H1 (cell line): ENCODE data around the gene PID1. TPM values are rescaled to one million over a fixed set of nuclear protein-coding genes. Genes with fewer than 3 reads are reported as not detected.

Source experiments
- CTCF ChIA-PET: fragments of 300-600 bp; sonication (Branson Sonifier 250); formaldehyde crosslinking; loops from one replicate; lab custom pipeline; 2021; ENCODE audit not compliant: partially characterized antibody; lab: Charles Lee
- POLR2A ChIA-PET: fragments of 300-600 bp; sonication (Branson Sonifier 250); formaldehyde crosslinking; loops from one replicate; lab custom pipeline; 2021; ENCODE audit warnings: inconsistent platforms; ENCODE audit not compliant: partially characterized antibody; lab: Charles Lee
- DNase-seq, 2 experiments: peaks; one replicate each; pipeline versions ENCODE4 v3.0.0 to v3.0.0-alpha.2; 2010 to 2022; ENCODE audit warnings: low spot score in 2 of 2, low read depth in 1 of 2, mixed read lengths in 1 of 2
- FAIRE-seq: peaks from 2 replicates; lab custom pipeline; 2011; peaks lifted over from hg19 to GRCh38; lab: Jason Lieb, UNC
- H2AFZ ChIP-seq: 2 replicates; pipeline ENCODE4 v1.8.1; 2012; ENCODE audit warnings: low read length, inconsistent platforms
- H2AK5ac ChIP-seq: 2 replicates; pipeline ENCODE4 v1.6.1; 2013; ENCODE audit warnings: low read depth, low read length
- H2BK120ac ChIP-seq: replicated peaks from 2 replicates; pipeline ENCODE3; 2013; ENCODE audit warnings: low read depth, low read length, inconsistent platforms
- H2BK12ac ChIP-seq: 2 replicates; pipeline ENCODE4 v1.6.1; 2013; ENCODE audit warnings: low read depth, low read length
- H2BK15ac ChIP-seq: 2 replicates; pipeline ENCODE4 v1.6.1; 2013; ENCODE audit warnings: low read length
- H2BK20ac ChIP-seq: 2 replicates; pipeline ENCODE4 v1.6.1; 2013; ENCODE audit warnings: low read length
- H2BK5ac ChIP-seq: 2 replicates; pipeline ENCODE4 v1.6.1; 2013; ENCODE audit warnings: low read depth, low read length
- H3K14ac ChIP-seq: 2 replicates; pipeline ENCODE4 v1.6.1; 2013; ENCODE audit warnings: inconsistent platforms; ENCODE audit not compliant: insufficient read length
- H3K18ac ChIP-seq: 2 replicates; pipeline ENCODE4 v1.6.1; 2013; ENCODE audit warnings: low read length; ENCODE audit errors: extremely low read depth
- H3K23ac ChIP-seq: 2 replicates; pipeline ENCODE4 v1.6.1; 2013; ENCODE audit warnings: inconsistent platforms; ENCODE audit not compliant: insufficient read length
- H3K23me2 ChIP-seq: 2 replicates; pipeline ENCODE4 v1.6.1; 2013; ENCODE audit warnings: low read depth, low read length
- H3K27ac ChIP-seq: 2 replicates; pipeline ENCODE4 v1.6.1; 2011; ENCODE audit warnings: low read depth, low read length, inconsistent platforms
- H3K27me3 ChIP-seq, 4 experiments: replicated peaks in 1 of 4; 1 replicate in 1 of 4; 2 replicates in 3 of 4; pipeline versions ENCODE4 v1.6.1 to v1.8.1; 2011 to 2013; ENCODE audit warnings: low read length in 3 of 4, mild to moderate bottlenecking in 3 of 4, inconsistent platforms in 2 of 4, mixed read lengths in 2 of 4, moderate library complexity in 1 of 4; ENCODE audit not compliant: control insufficient read depth in 3 of 4, insufficient read depth in 3 of 4; ENCODE audit errors: extremely low read depth in 1 of 4
- H3K36me3 ChIP-seq, 4 experiments: 2 replicates each; pipeline versions ENCODE4 v1.6.1 to v1.8.1; 2011 to 2013; ENCODE audit warnings: mild to moderate bottlenecking in 4 of 4, low read length in 3 of 4, moderate library complexity in 2 of 4, control low read depth in 1 of 4, inconsistent platforms in 1 of 4; ENCODE audit not compliant: insufficient read depth in 4 of 4, control insufficient read depth in 2 of 4
- H3K4ac ChIP-seq: replicated peaks from 2 replicates; pipeline ENCODE3; 2013; ENCODE audit warnings: low read length, low read depth, mixed read lengths, inconsistent platforms; ENCODE audit not compliant: insufficient read length
- H3K4me1 ChIP-seq, 4 experiments: replicated peaks in 1 of 4; 1 replicate in 1 of 4; 2 replicates in 3 of 4; pipeline versions ENCODE4 v1.6.1 to v1.8.1; 2011 to 2013; ENCODE audit warnings: low read length in 3 of 4, inconsistent platforms in 2 of 4, mixed read lengths in 1 of 4; ENCODE audit not compliant: insufficient read depth in 4 of 4, control insufficient read depth in 3 of 4
- H3K4me2 ChIP-seq, 2 experiments: 2 replicates each; pipeline versions ENCODE4 v1.6.1 to v1.8.1; 2011 to 2013; ENCODE audit warnings: low read depth in 2 of 2, low read length in 2 of 2, control low read depth in 1 of 2, inconsistent platforms in 1 of 2, mild to moderate bottlenecking in 1 of 2; ENCODE audit not compliant: insufficient read depth in 1 of 2
- H3K4me3 ChIP-seq, 4 experiments: fragments of 200-600, 300-600 bp in 1 of 4; sonication (generic), shearing (Covaris generic), sonication (Bioruptor Twin) in 1 of 4; 2 replicates each; pipeline versions ENCODE4 v1.5.1 to v1.8.1; 2011 to 2016; ENCODE audit warnings: low read length in 4 of 4, low read depth in 3 of 4, control low read depth in 2 of 4, inconsistent platforms in 2 of 4, mild to moderate bottlenecking in 2 of 4, mixed read lengths in 1 of 4, moderate library complexity in 1 of 4; ENCODE audit not compliant: insufficient read depth in 2 of 4; ENCODE audit errors: extremely low read depth in 1 of 4
- H3K56ac ChIP-seq: replicated peaks from 2 replicates; pipeline ENCODE3; 2013; ENCODE audit warnings: low read depth, mild to moderate bottlenecking, mixed read lengths, low read length, inconsistent platforms; ENCODE audit not compliant: insufficient read length
- H3K79me1 ChIP-seq: 2 replicates; pipeline ENCODE4 v1.6.1; 2013; ENCODE audit warnings: low read depth, low read length, control low read depth
- H3K79me2 ChIP-seq, 2 experiments: 2 replicates each; pipeline versions ENCODE4 v1.6.1 to v1.8.1; 2012 to 2013; ENCODE audit warnings: low read length in 2 of 2, mild to moderate bottlenecking in 2 of 2, inconsistent platforms in 1 of 2; ENCODE audit not compliant: insufficient read depth in 2 of 2, control insufficient read depth in 1 of 2
- H3K9ac ChIP-seq, 4 experiments: replicated peaks in 1 of 4; 1 replicate in 1 of 4; 2 replicates in 3 of 4; pipeline versions ENCODE4 v1.6.1 to v1.8.1; 2011 to 2013; ENCODE audit warnings: low read depth in 3 of 4, low read length in 3 of 4, control low read depth in 2 of 4, mild to moderate bottlenecking in 2 of 4, moderate library complexity in 2 of 4, inconsistent platforms in 1 of 4; ENCODE audit errors: extremely low read depth in 1 of 4
- H3K9me3 ChIP-seq, 2 experiments: 2 replicates each; pipeline versions ENCODE4 v1.6.1 to v1.8.1; 2012 to 2013; ENCODE audit warnings: mild to moderate bottlenecking in 2 of 2, moderate library complexity in 2 of 2, control low read depth in 1 of 2, inconsistent platforms in 1 of 2, low read depth in 1 of 2, low read length in 1 of 2, mixed read lengths in 1 of 2; ENCODE audit not compliant: insufficient read depth in 2 of 2
- H4K20me1 ChIP-seq, 2 experiments: replicated peaks in 1 of 2; 2 replicates each; pipeline versions ENCODE3 to v1.8.1; 2011 to 2013; ENCODE audit warnings: inconsistent platforms in 2 of 2, low read length in 2 of 2, mild to moderate bottlenecking in 1 of 2; ENCODE audit not compliant: insufficient read depth in 2 of 2, control insufficient read depth in 1 of 2
- H4K5ac ChIP-seq: 2 replicates; pipeline ENCODE4 v1.6.1; 2013; ENCODE audit warnings: low read length, low read depth, mixed read lengths, inconsistent platforms; ENCODE audit not compliant: insufficient read length
- H4K8ac ChIP-seq: 2 replicates; pipeline ENCODE4 v1.8.0; 2013; ENCODE audit warnings: mild to moderate bottlenecking, moderate library complexity, low read length, inconsistent platforms; ENCODE audit not compliant: insufficient read depth; ENCODE audit errors: extremely low read depth
- H4K91ac ChIP-seq: replicated peaks from 2 replicates; pipeline ENCODE3; 2013; ENCODE audit warnings: low read length, mixed read lengths, inconsistent platforms; ENCODE audit not compliant: insufficient read length
- CHD2 ChIP-seq: IDR thresholded peaks from 2 replicates; pipeline ENCODE4 v1.6.1; 2012; ENCODE audit warnings: low read length, improper control_type of control experiment
- HDAC6 ChIP-seq: IDR thresholded peaks from one replicate; pipeline ENCODE4 v1.7.1; 2012; ENCODE audit warnings: low read depth, mild to moderate bottlenecking, inconsistent platforms, low read length, moderate library complexity
- JUN ChIP-seq: IDR thresholded peaks from 2 replicates; pipeline ENCODE4 v1.6.1; 2011; ENCODE audit warnings: low read depth, mild to moderate bottlenecking, improper control_type of control experiment, low read length
- KDM4A ChIP-seq: IDR thresholded peaks from one replicate; pipeline ENCODE4 v1.7.1; 2012; ENCODE audit warnings: low read depth, mild to moderate bottlenecking, moderate library complexity, low read length, inconsistent platforms; ENCODE audit not compliant: severe bottlenecking
- NANOG ChIP-seq: IDR thresholded peaks from 2 replicates; pipeline ENCODE4 v1.6.1; 2011; ENCODE audit warnings: low read length, low read depth, mild to moderate bottlenecking, inconsistent platforms; ENCODE audit not compliant: insufficient read depth, poor library complexity, severe bottlenecking
- POU5F1 ChIP-seq: IDR thresholded peaks from 2 replicates; pipeline ENCODE4 v1.6.1; 2011; ENCODE audit warnings: low read depth, mild to moderate bottlenecking, low read length, moderate library complexity
- RAD21 ChIP-seq, 2 experiments: IDR thresholded peaks in 1 of 2; conservative IDR thresholded peaks in 1 of 2; 2 replicates each; pipeline ENCODE4 v1.6.1; 2011; ENCODE audit warnings: low read depth in 2 of 2, low read length in 2 of 2, improper control_type of control experiment in 1 of 2, inconsistent platforms in 1 of 2, mild to moderate bottlenecking in 1 of 2, moderate library complexity in 1 of 2
- RFX5 ChIP-seq: IDR thresholded peaks from 2 replicates; pipeline ENCODE4 v1.6.1; 2011; ENCODE audit warnings: low read depth, low read length, improper control_type of control experiment, borderline replicate concordance
- RXRA ChIP-seq: IDR thresholded peaks from 2 replicates; pipeline ENCODE4 v1.6.1; 2011; ENCODE audit warnings: low read depth, mild to moderate bottlenecking, low read length, moderate library complexity; ENCODE audit not compliant: insufficient read depth
- SAP30 ChIP-seq: fragments of 300-600 bp; sonication (generic); IDR thresholded peaks from 2 replicates; pipeline ENCODE4 v1.7.1; 2012; ENCODE audit warnings: low read length, moderate library complexity, mild to moderate bottlenecking, inconsistent platforms; ENCODE audit not compliant: insufficient read depth, insufficient replicate concordance
- SRF ChIP-seq: IDR thresholded peaks from 2 replicates; pipeline ENCODE4 v1.6.1; 2011; ENCODE audit warnings: mild to moderate bottlenecking, low read depth, low read length, moderate library complexity
- WGBS, 2 experiments: shearing (Covaris generic) in 1 of 2; methylation state at CpG; one replicate each; pipeline versions ENCODE4 v1.1.6 to v1.1.7; 2013 to 2015; ENCODE audit warnings: low lambda C conversion rate in 2 of 2, mixed read lengths in 2 of 2, inconsistent platforms in 1 of 2, low coverage in 1 of 2, missing lambda C conversion rate in 1 of 2; ENCODE audit not compliant: insufficient replicate concordance in 2 of 2, insufficient coverage in 1 of 2, insufficient read length in 1 of 2; ENCODE audit errors: extremely low coverage in 1 of 2, missing lambda C conversion rate in 1 of 2; 5-methylcytosine and 5-hydroxymethylcytosine counted together
- polyA plus RNA-seq, 7 experiments: library from polyadenylated mRNA; depleted of rRNA in 3 of 7; stranded (reverse) in 5 of 7; unstranded in 2 of 7; fragments of >200 nt in 5 of 7; fragments of 200-250 nt in 2 of 7; gene quantifications; 1 replicate in 5 of 7; 2 replicates in 1 of 7; 4 replicates in 1 of 7; pipeline versions ENCODE4 v1.2.1 to v1.2.3, GENCODE V29; 2011 to 2013; ENCODE audit warnings: missing spikeins in 2 of 7, mixed read lengths in 2 of 7
- total RNA-seq: library from RNA; stranded (reverse); fragmentation: NEBNext Ultra II Directional; extraction: Animal tissue kit (Norgen Biotek cat#: 25700); gene quantifications from 2 replicates; pipeline ENCODE4 v1.2.1, GENCODE V29; 2021
- TF ChIP-seq, protein P1 (sequence below): IDR thresholded peaks from 2 replicates; pipeline ENCODE4 v1.6.1; 2012; ENCODE audit warnings: inconsistent platforms
- TF ChIP-seq, protein P2 (sequence below): IDR thresholded peaks from 2 replicates; pipeline ENCODE4 v1.6.1; 2012; ENCODE audit warnings: inconsistent platforms

Gene PID1
- total and polyA plus RNA-seq, 2 of the 8 experiments (the other 6 are each of a cell fraction or from before 2014, with no cell fraction given): 1.5 to 3.3 TPM

- no peak overlapping the region for H3K18ac ChIP-seq
- no peaks in the 10 kb centered on the region for H3K9me3 ChIP-seq
- no peak overlapping the region for H4K8ac ChIP-seq
- WGBS, 2 experiments: 84% methylated on average over 2 of the region's 2 CpGs; no CpG with 5 or more reads in 1 of the 2 experiments
- no peak overlapping the region for H4K91ac ChIP-seq
- no peaks in the 10 kb centered on the region for H3K4me1 ChIP-seq
- H2BK120ac ChIP-seq: no peak overlapping the region
- no peak overlapping the region for H4K5ac ChIP-seq
- H3K23me2 ChIP-seq: no peaks in the 10 kb centered on the region
- POLR2A ChIA-PET: no interaction called here
- H3K4ac ChIP-seq: no peak overlapping the region
- no peak overlapping the region for H3K9ac ChIP-seq
- no peak for DNase-seq
- CTCF ChIA-PET: interaction anchor here (0.7 to 2.2 kb wide), 4 partner anchors 10 to 400 kb away, joined by 3 to 6 read pairs (median 3); no protein-coding TSS in a partner anchor
- no peak overlapping the region for H2BK12ac ChIP-seq
- H2AFZ ChIP-seq: no peak overlapping the region
- no peak overlapping the region for H3K56ac ChIP-seq
- H2AK5ac ChIP-seq: no peak overlapping the region
- H3K14ac ChIP-seq: no peak overlapping the region
- no peak overlapping the region for H3K4me3 ChIP-seq
- no peaks in the 10 kb centered on the region for H4K20me1 ChIP-seq
- no peak for FAIRE-seq
- H2BK5ac ChIP-seq: no peak overlapping the region
- no peak overlapping the region for H3K27ac ChIP-seq
- no peaks in the 10 kb centered on the region for H3K79me1 ChIP-seq
- H2BK15ac ChIP-seq: no peak overlapping the region
- no peaks in the 10 kb centered on the region for H3K27me3 ChIP-seq
- no peaks in the 10 kb centered on the region for H3K36me3 ChIP-seq
- H3K79me2 ChIP-seq: no peaks in the 10 kb centered on the region
- H3K4me2 ChIP-seq: no peak overlapping the region
- no peak overlapping the region for H3K23ac ChIP-seq
- no peak overlapping the region for H2BK20ac ChIP-seq
- TF ChIP-seq POU5F1 (no peak), CHD2 (no peak), KDM4A (no peak), RFX5 (no peak), RXRA (no peak), JUN (no peak), HDAC6 (no peak), RAD21 (IDR thresholded peaks at IDR 0.05 in 1 of 2, conservative IDR thresholded peaks at IDR 0.05 in 1 of 2; ENCODE audit: low read depth in 2 of 2, low read length in 2 of 2) (no peak), SRF (no peak), SAP30 (no peak), NANOG (no peak)
- TF ChIP-seq, protein P1, sequence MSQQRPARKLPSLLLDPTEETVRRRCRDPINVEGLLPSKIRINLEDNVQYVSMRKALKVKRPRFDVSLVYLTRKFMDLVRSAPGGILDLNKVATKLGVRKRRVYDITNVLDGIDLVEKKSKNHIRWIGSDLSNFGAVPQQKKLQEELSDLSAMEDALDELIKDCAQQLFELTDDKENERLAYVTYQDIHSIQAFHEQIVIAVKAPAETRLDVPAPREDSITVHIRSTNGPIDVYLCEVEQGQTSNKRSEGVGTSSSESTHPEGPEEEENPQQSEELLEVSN: no peak
- TF ChIP-seq, protein P2, sequence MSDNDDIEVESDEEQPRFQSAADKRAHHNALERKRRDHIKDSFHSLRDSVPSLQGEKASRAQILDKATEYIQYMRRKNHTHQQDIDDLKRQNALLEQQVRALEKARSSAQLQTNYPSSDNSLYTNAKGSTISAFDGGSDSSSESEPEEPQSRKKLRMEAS: no peak
These were observed 182.6 kb downstream of the PID1 start for GRCh38 chr2:229088517-229088913.
